Measurements from ENCODE around the gene PRDM4.

DNA sequence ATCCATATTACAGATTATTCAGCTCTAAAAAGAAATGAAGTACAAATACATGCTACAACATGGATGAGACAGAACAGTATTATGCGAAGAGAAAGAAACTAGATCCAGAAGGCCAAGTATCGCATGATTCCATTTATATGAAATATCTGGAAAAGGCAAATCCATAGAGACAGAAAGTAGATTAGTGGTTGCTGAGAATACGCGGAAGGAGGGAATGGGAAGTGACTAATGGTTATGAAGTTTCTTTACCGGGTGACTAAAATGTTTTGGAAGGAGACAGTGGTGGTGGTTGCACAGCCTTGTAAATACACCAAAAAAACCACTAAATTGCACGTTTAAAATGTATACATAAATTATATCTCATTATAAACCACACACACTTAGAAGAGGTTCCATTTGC lies 12.5 kb downstream of the PRDM4 start:
- TF ChIP-seq, protein P1, sequence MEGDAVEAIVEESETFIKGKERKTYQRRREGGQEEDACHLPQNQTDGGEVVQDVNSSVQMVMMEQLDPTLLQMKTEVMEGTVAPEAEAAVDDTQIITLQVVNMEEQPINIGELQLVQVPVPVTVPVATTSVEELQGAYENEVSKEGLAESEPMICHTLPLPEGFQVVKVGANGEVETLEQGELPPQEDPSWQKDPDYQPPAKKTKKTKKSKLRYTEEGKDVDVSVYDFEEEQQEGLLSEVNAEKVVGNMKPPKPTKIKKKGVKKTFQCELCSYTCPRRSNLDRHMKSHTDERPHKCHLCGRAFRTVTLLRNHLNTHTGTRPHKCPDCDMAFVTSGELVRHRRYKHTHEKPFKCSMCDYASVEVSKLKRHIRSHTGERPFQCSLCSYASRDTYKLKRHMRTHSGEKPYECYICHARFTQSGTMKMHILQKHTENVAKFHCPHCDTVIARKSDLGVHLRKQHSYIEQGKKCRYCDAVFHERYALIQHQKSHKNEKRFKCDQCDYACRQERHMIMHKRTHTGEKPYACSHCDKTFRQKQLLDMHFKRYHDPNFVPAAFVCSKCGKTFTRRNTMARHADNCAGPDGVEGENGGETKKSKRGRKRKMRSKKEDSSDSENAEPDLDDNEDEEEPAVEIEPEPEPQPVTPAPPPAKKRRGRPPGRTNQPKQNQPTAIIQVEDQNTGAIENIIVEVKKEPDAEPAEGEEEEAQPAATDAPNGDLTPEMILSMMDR (IDR thresholded peaks at IDR 0.05): no peak
- TF ChIP-seq POLR2AphosphoS5 (IDR thresholded peaks at IDR 0.05): no peak
